LoVo (cell line): ENCODE measurements around the gene EIF4E1B.
A peak's percentile ranks its signal among the peaks of the same experiment; 100 is the strongest.

Experiments
- DNase-seq: peaks from one replicate; pipeline ENCODE4 v3.0.0-alpha.2; 2016; ENCODE audit warnings: low spot score

Gene EIF4E1B

DNA sequence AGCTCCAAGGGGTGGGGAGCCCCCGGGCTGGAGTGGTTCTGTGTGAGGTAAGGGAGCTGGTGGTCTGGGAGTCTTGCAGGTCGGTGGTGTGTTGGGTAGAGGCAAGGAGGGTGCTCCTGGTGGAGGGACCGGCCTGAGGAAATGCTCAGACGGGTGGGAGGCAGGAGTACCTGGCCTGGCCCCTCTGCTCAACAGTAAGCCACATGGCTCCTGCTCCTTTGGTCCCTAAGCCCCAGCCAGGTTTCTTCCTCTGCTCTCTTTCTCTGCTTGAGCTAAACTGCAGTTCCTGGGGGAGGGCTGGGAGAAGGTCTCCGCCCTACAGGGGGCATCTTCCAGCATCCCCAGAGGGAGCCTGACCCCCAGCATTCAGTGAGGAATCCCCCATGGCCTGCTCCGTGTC lies 34.0 kb downstream of the EIF4E1B start:
- DNase-seq = no peak

DNA sequence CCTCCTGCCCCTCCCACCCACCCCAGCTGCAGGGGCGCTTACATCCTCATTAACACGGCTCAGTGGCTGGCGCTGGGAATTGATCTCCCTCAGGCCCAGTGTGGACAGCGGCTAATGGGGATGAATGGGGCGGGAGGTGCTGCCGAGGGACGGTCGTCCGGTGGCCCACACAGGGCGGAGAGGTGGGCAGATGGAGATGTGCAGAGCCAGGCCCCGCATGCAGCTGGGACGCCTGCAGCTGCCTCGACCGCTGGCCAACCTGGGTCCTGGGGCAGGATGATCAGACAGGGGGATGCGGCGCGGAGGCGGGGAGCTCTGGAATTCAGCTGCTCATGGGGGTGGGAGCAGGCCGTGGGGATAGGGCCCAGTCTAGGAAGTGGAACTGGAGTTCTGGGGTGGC lies 34.4 kb downstream of the EIF4E1B start:
- no peak for DNase-seq

DNA sequence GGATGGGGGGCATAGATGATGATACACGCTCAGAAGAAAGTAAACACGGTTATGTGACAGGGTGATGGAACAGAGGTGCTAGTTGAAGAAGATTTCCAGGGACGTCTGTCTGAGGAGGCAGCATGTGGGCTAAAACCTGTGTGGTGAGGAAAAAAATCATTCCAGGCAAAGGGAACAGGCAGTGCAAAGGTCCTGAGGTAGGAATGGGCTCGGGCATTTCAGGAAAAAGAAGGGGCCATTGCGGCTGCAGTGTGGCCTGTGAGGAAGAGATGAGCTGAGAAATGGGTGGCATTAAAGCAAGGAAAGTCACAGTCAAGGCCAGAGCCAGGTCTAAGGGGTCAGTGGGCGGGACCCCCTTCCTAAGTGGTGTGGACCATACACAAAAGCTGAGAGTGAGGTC lies 35.0 kb downstream of the EIF4E1B start:
- no peak for DNase-seq

DNA sequence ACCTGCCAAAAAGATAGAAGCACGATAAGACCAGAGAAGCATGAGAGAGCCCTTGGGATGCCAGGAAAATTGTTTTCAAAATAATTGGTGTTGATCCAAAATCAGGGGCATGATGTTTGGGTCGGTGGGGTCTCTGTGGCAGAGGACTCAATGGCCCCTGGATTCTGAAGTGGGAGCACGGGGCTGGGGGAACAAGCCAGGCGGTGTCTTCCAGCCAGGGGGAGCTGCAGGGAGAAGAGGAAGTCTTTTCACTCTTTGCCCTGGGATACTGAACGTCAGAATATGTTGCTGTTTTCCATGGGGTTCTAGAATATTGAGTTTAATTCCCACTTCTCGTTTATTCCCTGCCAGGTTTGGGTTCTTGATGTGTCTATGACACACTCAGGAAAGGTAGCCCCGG lies 37.2 kb downstream of the EIF4E1B start:
- no peak for DNase-seq

DNA sequence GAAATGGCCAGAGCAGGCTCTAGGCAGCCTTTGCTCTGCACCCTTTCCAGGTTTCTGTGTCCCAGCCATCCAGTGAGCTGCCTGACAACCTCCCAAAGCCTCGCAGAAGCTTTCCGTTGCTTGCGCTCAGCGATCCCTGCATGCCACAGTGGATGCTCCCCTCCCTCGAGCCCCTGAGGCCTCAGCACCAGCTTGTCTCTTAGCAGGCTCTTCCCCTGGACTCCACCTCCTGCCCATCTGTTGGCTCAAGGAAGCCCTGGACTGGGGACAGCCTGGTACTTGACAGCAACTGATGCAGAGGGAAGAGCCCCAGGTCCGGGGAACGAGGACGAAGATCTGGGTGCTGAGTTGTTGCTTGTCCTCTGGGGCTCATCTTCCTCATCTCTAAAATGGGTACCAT lies 40.0 kb downstream of the EIF4E1B start:
- no peak for DNase-seq

- DNase-seq = no peak
These were observed 40.9 kb downstream of the EIF4E1B start for GRCh38 chr5:176671399-176671798.

DNA sequence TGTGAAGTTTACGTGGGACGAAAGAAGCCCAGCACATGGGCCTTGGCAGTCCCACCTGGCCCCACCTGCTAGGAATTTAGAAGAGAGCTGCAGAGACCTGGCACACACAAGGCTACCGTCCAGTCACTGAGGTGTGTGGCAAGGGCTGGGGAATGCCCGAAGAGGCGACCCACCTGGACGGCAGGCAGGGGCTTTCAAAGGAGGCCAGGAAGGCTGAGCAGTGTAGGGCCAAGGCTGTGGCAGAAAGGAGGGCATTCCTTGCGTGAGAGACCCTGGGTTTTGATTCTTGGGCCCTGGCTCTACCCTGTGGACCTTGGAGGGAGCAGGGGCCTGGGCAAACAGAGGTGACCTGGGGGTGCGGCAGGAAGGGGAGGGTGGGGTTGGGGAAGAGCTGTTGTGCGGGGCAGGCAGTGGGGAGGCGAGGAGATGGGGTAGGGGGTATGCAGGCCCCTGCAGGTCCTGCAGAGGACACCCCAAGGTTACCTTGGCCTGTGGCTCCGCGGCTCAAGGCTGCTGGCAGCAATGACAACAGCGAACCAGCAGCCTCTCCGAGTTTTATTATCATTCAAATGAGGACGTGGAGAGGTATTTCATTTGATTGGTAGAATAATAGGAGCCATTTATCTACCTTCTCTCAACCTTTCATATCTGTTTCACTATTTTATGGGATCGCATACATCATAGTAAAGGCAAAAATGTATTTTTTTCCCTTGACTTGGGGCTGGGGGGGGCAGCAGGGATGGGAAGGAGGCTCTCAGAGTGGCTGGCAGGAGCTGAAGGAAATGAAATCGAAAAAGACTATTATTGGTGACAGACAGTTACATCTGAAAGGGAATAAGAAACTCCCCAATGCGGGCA lies 41.6 kb downstream of the EIF4E1B start:
- DNase-seq = no peak

DNA sequence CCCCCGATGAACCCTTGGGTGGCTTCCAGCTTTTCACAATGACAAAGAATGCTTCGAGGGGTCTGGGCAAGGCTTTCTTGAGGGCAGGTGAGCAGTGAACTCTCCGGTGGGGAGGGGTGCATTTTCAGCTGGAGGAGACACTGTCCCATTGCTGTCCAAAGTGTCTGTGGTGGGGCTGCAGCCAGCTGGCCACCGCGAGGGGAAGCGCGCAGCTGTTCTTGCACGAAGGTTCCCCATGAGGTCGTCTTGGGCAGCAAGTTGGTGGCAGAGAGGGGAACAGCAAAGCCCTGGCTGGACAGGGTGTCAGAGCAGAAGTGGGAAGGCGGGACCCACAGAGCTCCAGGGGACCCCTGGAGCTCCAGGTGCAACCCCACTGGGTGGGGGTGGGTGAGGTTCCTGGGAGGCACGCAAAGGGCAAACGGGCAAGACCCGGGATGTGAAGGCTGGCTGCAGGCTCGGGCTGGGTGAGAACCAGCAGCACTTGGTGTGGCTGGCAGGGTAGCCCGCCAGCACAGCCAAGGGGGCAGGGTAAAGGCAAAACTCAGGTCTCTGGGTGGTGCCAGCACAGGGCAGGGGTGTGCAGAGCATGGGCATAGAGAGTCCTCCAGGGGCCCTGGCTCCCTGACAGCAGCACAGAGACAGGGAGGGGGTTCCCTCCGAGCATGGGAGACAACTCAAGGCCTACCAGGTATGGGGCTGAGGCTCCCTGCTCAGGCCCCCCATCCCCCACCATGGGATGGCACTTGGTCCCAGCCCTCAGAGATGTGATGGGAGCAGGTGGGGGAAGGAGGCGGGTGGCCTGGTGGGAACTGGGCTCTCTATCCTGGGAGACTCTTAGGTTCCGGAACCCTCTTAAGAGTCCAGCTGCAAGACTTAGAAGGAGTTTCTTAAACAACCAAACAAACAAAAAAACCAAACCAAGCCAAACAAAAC lies 43.4 kb downstream of the EIF4E1B start:
- DNase-seq = no peak

DNA sequence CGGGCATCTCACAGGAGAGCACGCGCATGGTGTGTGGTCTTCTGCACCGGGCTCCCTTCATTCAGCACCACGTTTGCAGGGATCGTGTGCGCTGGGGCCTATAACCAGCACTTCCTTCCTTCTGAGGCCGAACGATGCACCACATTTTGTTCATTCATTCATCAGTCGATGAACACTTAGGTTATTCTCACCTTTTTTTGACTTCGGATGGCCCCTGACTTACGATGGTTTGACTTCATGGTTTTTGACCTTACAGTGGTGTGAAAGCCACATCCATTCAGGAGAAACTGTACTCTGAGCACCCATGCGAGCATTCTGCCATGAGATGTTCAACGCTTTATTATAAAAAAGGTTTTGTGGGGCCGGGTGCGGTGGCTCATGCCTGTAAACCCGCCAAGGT lies 44.3 kb downstream of the EIF4E1B start:
- no peak for DNase-seq

DNA sequence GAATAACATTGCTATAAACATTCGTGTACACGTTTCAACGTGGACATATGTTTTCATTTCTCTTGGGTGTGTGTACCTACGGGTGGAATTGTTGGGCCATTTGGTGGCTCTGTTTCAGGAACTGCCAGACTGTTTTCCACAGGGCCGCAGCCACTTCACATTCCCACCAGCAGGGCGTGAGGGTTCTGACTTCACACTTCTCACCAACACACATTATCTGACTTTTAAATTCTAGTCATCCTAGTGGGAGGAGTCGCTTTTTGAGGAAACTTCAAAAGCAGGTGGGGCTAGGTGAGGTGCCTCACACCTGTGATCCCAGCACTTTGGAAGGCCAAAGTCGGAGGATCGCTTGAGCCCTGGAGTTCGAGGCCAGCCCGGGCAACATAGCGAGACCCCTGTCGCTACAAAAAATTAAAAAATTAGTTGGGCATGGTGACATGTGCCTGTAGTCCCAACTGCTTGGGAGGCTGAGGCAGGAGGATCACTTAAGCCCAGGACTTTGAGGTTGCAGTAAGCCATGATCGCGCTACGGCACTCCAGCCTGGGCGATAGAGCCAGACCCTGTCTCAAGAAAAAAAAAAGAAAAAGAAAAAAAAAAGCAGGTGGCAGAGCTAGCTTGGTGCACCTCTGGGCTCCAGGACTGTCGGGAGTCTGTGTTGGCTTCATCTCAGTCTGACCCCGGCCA lies 45.3 kb downstream of the EIF4E1B start:
- DNase-seq = peak; percentile 54

DNA sequence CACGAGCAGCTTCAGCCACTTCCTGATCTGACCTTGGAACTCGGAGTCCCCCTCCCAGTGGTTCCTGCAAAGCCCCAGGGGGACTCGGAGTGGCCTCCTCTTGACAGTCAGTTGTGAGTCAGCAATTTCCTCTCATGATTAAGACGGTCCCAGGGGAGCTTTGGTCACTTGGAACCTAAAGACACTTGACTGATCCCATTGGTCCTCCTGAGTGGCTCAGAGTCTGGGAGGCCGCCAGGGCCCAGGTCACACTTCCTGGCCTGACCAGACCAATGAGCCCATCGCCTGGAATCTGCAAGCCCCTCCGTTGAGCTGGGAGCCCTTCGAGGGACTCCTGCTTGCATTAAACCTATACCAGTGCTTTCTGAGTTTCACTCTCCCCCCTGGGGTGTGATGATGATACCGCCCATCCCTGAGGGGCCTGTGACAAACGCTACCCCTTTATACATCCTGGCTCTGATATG lies 45.9 kb downstream of the EIF4E1B start:
- DNase-seq = no peak

GRCh38 chr5:176677209-176677939 lies 46.9 kb downstream of the EIF4E1B start:
- no peak for DNase-seq

- DNase-seq = no peak
These were observed 48.1 kb downstream of the EIF4E1B start for GRCh38 chr5:176678584-176678983.

- DNase-seq = no peak
These were observed 49.1 kb downstream of the EIF4E1B start for GRCh38 chr5:176679365-176680225.

- no peak for DNase-seq
These were observed 49.7 kb downstream of the EIF4E1B start for GRCh38 chr5:176680226-176680563.

GRCh38 chr5:176682016-176682531 lies 51.6 kb downstream of the EIF4E1B start:
- no peak for DNase-seq

DNA sequence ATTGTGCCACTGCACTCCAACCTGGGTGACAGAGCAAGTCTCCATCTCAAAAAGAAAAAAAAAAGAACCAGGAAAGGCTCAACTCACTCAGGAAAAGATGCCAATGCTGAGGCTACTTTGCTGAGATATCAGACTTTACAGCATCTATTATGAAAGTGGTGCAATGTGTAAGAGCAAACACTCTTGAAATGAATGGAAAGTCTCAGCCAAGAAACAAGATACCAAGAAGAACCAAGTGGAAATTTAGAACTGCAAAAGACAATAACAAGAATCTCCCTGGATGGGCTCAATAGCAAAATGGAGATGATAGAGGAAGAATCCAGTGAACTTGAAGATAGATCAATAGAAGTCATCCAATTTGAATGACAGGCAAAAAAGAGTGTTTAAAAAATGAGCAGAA lies 54.5 kb downstream of the EIF4E1B start:
- no peak for DNase-seq

DNA sequence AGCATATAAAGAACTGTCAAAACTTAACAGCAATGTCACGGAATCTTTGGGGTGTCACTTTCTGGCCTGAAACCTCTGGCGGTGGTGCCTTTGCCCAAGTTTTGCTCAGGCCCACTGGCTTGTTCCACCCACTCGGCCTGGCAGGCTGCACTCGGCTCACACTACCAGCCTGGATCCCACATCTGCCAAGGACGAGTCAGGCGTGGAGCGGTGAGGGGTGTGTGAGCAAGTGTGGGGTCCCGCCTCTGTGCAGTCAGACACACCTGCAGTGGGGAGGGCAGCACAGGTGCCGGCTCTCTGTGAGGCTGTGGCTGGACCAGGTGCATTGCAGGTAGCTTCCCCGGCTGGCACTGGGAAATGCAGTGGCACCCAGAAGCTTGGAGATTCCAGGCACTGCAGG lies 56.8 kb downstream of the EIF4E1B start:
- no peak for DNase-seq

GRCh38 chr5:176687881-176688280 lies 57.4 kb downstream of the EIF4E1B start:
- DNase-seq = no peak

DNA sequence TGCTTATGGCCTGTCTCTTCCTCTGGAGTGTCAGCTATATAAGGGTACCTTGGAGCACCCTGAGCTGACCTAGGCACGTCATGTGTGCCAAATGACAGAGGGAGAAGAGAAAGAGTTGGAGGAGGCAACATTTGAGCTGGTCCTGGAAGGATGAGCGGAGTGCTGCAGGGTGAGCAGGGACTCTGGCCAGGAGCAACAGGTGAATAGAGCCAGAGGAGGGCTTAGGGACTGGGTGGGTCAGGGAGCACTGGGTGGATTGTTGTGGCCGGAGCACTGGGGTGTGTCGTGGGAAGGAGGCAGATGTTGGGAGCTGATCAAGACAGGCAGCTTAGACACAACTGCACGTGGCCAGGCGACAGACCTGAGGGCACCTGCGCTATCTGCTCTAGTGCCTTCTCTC lies 60.4 kb downstream of the EIF4E1B start:
- no peak for DNase-seq

DNA sequence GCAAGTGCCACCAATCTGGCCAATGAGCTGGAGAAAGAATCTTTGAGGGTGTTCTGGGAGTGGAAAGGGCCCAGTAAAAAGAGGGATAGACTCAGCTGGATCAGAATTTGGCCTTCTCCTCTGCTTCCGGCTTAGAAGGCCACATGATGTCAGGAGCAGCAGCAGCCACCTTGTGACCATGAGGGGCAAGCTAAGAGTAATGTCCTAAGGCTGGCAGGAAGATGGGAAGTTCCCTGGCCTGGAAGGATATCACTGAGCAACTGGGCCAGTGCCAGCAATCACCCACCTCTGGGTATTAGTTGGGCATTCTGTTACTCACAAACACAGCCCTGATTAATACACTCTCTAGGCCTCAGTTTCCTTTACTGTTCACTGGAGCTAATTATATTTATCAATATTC lies 61.0 kb downstream of the EIF4E1B start:
- no peak for DNase-seq
